Ramos (cell line): Measurements from ENCODE around the gene C10orf62.

Experiments
- in situ Hi-C: fragments of 300-500 bp; cut with MboI; formaldehyde crosslinking; loops from one replicate; pipeline ENCODE4 v1.14.3; 2022; ENCODE audit warnings: low sequenced_read_pairs; ENCODE audit not compliant: unreplicated experiment

C10orf62 gene

GRCh38 chr10:97584060-97584797, 5.3 kb upstream of the C10orf62 start, which contains the start of gene HOGA1:
Gene HOGA1, plus strand, starts transcription at chr10:97584389. Its CDS starts 315 bp downstream, at chr10:97584704.
- in situ Hi-C loops: no loop called here

GRCh38 chr10:97584798-97585438, 4.6 kb upstream of the C10orf62 start:
- in situ Hi-C loops: no loop called here

- in situ Hi-C loops: no loop called here
Measured at GRCh38 chr10:97585439-97585811, 4.1 kb upstream of the C10orf62 start.

GRCh38 chr10:97587183-97587582, 2.3 kb upstream of the C10orf62 start:
- in situ Hi-C loops: no loop called here

GRCh38 chr10:97590082-97590747, 694 bp downstream of the C10orf62 start:
- in situ Hi-C loops: no loop called here

- in situ Hi-C loops: no loop called here
Measured at GRCh38 chr10:97590748-97591495, 1.4 kb downstream of the C10orf62 start.

- in situ Hi-C loops: no loop called here
Measured at GRCh38 chr10:97593421-97593820, 3.9 kb downstream of the C10orf62 start.

GRCh38 chr10:97596101-97597082, 6.9 kb downstream of the C10orf62 start:
- in situ Hi-C loops: no loop called here

- in situ Hi-C loops: no loop called here
Measured at GRCh38 chr10:97597778-97598177, 8.3 kb downstream of the C10orf62 start.

GRCh38 chr10:97598407-97599271, 9.1 kb downstream of the C10orf62 start:
- in situ Hi-C loops: no loop called here

GRCh38 chr10:97599272-97599619, 9.7 kb downstream of the C10orf62 start:
- in situ Hi-C loops: no loop called here

- in situ Hi-C loops: no loop called here
Measured at GRCh38 chr10:97600616-97601015, 11.1 kb downstream of the C10orf62 start.

- in situ Hi-C loops: no loop called here
Measured at GRCh38 chr10:97601268-97602215, 12.0 kb downstream of the C10orf62 start.

GRCh38 chr10:97607095-97607636, 17.6 kb downstream of the C10orf62 start:
- in situ Hi-C loops: no loop called here

GRCh38 chr10:97608991-97609561, 19.6 kb downstream of the C10orf62 start:
- in situ Hi-C loops: no loop called here

GRCh38 chr10:97611473-97611872, 22.0 kb downstream of the C10orf62 start:
- in situ Hi-C loops: no loop called here

GRCh38 chr10:97612386-97612785, 22.9 kb downstream of the C10orf62 start:
- in situ Hi-C loops: no loop called here
